GM10847 (cell line): ENCODE results near the gene INPP5D.

Experiments
- POLR2A ChIP-seq: IDR thresholded peaks from 2 replicates; pipeline ENCODE4 v1.6.1; 2011; ENCODE audit not compliant: insufficient read length; ENCODE audit errors: extremely low read depth

The INPP5D gene

DNA sequence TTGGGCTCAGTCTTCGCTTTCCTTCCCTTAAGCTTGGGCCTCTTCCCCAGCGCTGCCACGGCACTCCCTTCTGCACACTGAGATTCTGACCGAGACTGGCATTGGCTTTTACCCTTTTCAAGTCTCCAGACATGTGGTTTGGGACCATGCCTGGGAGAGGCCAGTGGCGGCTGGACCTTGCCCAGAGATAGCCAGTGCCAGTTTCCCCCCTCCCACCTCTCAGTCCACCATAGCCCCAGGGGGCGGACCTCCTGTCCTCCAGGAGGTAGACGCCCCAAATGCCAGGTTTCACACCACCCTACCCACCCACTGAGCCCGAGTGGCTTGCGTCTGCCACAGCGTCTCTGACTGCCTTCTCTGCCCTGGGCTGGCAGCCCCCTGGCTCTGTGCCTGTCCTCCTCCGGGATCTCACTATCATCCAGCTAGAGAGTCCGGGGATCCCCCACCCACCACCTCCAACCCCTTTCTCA lies 47.7 kb downstream of the INPP5D start:
- TF ChIP-seq POLR2A, result no peak

- TF ChIP-seq POLR2A, result no peak
Measured at GRCh38 chr2:233108611-233109490, 48.7 kb downstream of the INPP5D start.

GRCh38 chr2:233111427-233111826 lies 51.3 kb downstream of the INPP5D start:
- TF ChIP-seq POLR2A, result no peak

GRCh38 chr2:233112329-233112728 lies 52.2 kb downstream of the INPP5D start:
- TF ChIP-seq POLR2A, result no peak

DNA sequence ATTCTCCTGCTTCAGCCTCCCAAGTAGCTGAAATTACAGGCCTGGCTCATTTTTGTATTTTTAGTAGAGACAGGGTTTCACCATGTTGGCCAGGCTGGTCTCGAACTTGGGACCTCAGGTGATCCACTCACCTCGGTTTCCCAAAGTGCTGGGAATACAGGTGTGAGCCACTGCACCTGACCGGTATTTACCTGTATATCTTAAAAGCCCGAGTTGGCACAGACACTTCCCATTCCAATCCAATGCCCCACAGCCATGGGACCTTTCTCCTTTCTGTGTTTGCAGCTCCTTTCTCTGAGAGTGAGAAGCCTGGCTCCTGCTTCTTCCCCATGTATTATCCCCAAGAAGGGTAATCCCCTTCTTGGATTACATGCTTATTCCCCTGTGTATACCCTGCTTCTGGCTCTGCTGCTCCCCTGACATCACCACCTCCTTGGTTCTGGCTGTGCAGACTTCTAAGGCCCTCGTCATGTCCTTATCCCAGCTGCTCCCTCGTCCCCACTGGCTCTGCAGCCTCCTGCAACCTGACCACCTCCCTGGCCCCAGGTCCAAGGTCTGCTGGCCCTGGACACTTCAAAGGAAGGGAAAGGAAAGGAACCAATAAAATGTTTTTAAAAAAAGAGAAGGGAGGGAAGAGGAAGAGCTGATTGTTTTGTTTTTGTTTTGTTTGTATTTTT lies 52.8 kb downstream of the INPP5D start:
- no peak for TF ChIP-seq POLR2A

GRCh38 chr2:233114421-233114861 lies 54.3 kb downstream of the INPP5D start:
- no peak for TF ChIP-seq POLR2A

- TF ChIP-seq POLR2A, result no peak
Measured at GRCh38 chr2:233115121-233115520, 55.0 kb downstream of the INPP5D start.

- no peak for TF ChIP-seq POLR2A
Measured at GRCh38 chr2:233115741-233116140, 55.6 kb downstream of the INPP5D start.

DNA sequence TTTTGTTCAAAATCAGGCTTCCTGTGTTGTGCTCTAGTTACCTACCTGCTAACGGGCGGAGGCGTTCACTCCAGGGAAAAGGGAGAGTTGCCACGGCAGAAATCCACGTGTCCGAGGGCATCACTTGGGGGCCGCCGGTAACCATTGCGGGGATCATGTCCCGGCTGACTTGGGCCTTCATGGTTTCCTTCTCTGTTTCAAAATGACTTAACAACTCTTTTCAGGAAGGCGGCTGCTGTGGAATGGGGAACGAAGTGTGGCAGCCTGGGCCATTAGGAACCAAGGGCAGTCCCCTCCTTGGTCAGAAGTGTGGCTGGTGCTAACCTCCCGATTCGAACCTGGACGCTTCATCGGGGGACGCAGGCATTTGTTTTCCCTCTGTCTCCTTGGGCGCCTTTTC lies 56.8 kb downstream of the INPP5D start:
- TF ChIP-seq POLR2A, result no peak

GRCh38 chr2:233117351-233117750 lies 57.2 kb downstream of the INPP5D start:
- TF ChIP-seq POLR2A, result no peak

GRCh38 chr2:233117811-233118647 lies 57.9 kb downstream of the INPP5D start:
- no peak for TF ChIP-seq POLR2A

- no peak for TF ChIP-seq POLR2A
Measured at GRCh38 chr2:233118648-233119000, 58.5 kb downstream of the INPP5D start.

DNA sequence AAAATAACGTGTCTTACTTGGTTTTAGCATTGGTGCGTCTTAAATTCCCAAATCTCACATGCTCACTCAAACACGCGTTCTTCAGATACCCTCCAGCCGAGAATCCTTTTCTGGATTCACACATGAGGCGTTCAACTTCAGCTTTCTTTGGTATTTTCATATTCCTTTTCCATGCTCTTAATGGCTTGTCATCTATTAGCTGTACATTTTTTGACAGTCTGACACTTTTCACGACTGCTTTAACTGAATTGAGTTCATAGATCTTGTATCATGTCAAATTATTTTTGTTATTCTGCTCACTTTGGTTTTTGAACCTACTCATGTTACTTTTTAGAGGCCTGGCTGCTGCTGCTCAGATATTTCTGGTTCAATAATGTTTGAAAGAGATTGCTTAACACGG lies 59.0 kb downstream of the INPP5D start:
- no peak for TF ChIP-seq POLR2A

- no peak for TF ChIP-seq POLR2A
Measured at GRCh38 chr2:233119806-233120205, 59.7 kb downstream of the INPP5D start.

DNA sequence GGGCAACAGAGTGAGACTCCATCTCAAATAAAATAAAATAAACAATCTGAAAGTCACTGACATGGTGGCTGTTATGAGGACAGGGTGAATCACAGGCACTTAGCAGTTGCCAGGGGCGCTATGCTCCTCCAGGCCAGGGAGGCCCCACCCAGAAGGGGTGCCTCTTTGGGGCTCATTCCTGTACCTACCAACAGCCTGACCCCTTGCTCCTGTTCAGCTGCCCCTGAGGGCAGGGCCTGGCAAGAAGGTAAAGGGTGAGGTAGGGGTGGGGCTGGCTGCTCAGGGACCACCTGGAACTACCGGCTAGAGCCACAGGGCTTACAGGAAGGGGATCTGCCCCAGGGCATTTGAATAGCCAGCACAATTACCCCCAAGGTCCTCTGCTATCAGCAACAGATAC lies 60.3 kb downstream of the INPP5D start:
- TF ChIP-seq POLR2A, result no peak
